Stimulated activated naive CD4-positive, alpha-beta T cell treated with Interleukin-2 at 50 U/mL for 16 hours (primary cell): Measurements from ENCODE around the gene GPC6.

Source experiments
- DNase-seq: peaks from one replicate; lab custom pipeline; 2025; lab: John Stamatoyannopoulos, UW

The GPC6 gene

DNA sequence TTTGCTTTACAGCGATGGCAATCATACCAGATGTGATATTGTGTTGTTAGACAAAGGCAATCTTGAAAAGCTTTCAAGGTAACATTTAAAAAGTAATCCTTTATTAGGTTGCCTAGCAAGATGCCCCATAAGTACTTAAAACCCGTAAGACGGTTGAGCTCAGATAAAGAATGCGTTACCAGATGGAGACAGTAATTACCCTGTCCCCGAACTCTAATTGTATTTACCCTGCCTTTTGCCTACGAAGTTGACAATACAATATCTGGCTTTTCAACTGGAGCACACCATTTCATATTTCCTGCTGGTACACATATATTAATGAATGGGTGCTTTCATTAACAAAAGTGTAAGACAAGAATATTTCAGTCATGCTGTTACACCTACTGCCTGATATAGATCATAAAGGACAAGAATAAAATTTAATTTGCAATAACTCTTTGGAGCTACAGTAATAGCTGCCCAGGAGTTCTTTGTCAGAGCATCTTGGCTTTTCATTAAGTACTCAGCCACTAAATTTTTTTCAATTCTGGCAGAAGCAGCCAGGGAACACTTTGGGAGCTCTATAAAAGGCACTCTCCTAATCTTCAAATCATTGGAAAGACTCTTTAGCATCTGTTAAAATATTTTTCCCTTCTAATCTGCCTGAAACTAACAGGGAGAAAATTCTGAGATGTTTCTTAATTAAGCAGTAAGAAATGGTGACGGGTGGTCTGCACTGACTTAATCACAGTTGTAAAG lies 1189.1 kb downstream of the GPC6 start:
- no peak for DNase-seq

DNA sequence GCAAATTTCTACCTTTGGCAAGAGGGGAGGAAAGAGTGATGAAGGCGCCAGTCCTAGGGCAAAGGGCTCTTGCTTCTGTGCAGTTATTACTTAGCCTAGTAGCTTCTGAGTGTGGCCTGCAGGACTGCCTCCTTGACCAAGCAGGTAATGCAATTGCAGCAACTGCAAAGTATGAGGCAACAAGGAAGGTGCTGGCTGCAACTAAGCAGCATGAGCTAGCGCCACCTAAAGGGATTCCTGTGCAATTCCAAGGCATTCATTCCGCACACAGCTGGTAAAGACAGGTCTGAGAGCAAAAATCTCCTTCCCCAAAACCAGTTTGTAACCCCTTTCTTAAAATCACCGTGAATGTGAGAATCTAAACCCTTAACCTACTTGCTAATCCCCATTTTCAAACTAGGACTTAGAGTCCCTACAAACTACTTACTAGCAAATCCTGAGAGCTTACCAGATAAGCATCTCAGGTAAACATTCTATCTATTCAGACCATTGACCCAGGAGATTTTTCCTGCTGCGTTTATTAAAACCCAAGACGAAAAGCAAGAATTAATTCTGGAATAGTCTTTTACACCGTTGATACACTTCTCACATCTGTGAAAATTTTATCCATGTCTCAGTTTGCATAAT lies 1190.0 kb downstream of the GPC6 start:
- DNase-seq = no peak

DNA sequence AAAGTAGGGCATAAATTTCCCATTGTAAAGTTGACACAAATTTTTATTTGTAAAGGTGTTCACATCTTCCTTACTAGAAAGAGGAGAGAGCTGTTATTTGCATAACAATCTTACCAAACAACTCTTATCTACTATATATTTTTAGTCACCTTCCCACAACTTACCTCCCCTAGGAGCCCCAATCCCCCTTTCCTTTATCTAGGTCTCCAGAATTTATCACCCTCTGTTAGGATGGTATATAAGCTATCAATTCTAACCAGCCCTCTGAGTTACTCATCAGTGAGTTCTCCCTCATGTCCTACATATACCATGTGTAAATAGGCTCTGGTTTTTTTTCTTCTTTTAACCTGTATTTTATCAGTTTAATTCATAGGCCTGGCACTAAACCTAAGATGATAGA lies 1190.7 kb downstream of the GPC6 start:
- no peak for DNase-seq

DNA sequence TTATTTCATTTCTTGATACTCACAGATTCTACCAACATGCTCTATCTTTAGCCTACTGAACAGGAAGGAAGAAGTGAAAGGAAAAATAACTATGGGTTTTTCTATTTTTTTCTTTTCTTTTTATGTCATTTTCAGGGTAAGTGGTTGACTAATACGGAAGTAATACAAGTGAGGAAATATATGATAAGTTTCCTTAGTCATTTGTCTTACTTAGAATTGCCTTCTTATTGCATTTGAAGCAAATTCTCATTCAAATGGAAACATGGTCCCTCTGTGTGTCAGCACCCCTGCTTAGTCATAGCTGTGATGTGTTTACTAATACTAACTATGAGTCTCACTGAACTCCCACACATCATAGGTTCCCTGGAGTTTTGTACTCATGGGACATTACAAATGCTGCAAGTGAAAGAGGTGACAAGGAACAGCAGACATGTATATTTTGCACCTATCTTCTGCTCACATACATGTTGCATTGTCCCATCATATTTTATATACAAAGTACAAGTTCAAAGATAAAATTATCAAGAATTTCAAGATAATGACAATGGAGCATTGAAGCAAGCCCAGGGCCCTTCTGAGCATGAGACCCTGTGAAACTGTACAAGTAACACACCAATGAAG lies 1192.8 kb downstream of the GPC6 start:
- DNase-seq = peak; percentile 22

DNA sequence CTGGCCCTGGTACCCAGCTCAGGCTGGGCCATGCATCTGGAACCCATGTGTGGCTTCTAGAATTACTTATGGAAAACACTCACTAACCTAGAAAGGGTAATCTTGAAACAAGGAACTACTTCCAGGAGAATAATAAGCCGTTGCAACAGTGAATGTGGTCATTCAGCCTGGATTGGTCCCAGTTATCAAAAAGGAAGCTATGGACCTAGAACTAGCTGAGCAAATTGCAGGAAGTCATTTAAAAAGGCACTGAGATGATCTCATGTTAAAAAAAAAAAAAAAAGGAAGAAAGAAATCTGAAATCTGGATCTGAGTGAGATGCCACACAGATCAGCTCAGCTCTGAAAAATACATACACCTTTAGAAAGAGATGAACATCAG lies 1193.3 kb downstream of the GPC6 start:
- no peak for DNase-seq

DNA sequence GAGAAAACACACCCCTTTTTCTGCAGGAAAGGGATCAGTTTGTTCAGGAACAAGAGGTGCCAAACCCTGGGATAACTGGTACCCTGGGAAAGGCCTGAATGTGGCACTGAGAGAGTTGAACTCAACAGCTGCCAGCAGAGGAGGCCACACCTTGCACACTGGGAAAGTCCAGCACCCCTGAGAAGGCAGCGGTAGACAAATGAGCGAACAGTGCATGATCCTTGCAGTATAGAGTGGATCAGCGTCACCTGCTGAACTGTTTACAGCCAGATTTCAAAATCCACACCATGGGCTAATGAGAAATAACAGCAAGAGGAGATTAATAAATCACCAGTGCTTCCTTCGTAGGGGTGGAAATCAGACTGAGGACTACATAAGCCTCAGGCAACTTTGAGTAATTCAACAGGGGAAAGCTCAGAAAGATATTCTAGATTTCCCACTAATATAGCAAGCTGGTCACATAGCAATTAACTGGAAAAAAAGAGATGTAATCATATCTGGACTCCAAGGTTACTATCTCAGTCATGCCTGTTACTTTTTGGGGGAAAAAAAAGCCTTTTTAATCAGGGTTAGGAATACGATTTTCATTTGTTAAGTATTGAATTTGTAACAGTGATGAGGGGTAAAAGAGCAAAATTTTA lies 1200.8 kb downstream of the GPC6 start:
- no peak for DNase-seq

DNA sequence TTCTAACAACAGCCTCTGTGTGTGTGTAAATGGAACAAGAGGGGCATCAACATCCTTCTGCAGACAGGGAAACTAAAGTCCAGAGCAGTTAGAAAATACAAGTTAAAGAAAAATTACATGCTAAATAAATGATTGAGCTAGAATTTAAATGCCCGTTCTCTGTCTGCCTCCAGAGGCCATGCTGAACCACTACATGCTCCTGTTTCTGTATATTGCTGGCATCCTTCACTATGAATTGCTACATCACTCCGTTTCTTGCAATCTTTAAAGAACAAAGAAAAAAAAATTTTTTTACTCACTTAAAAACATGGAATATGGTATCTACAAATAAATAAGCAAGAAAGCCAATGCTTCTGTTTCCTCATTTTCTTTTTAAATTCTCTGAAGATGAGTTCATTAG lies 1205.0 kb downstream of the GPC6 start:
- DNase-seq = no peak

DNA sequence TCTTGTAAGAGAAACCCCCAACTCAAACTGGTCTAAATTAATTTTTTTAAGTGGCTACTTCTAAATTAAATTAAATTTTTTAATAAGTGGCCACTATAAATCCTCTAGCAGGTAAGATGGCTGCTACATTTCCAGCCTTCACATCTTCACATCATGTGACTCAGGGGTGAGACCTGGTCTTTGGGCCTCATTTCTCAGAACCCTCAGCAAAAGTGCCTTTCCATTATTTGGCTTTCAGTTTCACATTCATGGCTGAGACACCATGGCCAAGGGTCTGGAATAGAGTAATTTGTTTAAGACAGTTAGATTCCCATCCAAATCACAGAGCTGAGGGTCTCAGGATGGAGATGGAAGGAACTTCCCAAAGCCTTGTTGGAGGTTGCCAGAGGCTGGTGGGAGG lies 1205.4 kb downstream of the GPC6 start:
- DNase-seq = no peak

DNA sequence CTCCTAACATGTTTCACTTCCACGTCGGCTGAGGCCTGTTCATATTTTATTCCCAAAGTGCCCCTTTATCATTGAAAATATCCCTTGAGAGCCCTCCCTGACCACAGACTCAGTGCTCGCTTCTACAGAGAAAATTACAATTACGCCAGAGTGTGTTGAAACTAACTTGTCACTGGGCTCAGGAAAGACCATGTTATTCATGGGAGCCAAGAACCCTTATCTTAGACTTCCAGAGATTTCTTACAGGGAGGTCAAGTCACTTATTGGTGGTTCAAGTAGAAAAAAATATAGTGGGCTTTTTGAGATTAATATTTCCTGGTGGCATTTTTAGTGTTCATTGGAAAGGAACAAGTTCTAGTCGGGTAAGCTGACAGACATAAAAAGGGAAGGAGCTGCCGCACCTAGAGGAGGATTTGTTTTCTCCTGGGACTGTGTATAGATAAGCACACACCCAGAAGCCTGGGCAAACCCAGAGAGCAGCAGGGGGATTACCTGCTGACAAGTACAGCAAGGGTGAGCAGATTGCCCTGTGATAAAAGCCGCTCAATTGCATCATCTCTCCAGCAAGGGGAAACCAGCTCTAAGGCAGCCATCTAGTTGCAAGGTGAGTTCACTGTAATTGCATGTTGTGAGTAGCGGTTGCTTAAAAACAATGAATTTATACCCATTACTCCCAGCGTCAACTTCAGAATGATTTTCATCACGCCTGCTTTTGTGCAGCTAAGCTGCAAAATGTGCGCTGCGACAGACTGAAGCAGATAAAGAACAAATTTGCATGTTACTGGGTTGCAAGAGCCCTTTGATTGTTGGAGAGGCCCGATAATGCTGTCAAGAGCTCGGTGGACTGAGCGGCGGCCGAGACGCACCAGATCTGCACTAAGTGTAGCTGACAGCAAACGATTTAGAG lies 1206.7 kb downstream of the GPC6 start:
- DNase-seq = no peak

DNA sequence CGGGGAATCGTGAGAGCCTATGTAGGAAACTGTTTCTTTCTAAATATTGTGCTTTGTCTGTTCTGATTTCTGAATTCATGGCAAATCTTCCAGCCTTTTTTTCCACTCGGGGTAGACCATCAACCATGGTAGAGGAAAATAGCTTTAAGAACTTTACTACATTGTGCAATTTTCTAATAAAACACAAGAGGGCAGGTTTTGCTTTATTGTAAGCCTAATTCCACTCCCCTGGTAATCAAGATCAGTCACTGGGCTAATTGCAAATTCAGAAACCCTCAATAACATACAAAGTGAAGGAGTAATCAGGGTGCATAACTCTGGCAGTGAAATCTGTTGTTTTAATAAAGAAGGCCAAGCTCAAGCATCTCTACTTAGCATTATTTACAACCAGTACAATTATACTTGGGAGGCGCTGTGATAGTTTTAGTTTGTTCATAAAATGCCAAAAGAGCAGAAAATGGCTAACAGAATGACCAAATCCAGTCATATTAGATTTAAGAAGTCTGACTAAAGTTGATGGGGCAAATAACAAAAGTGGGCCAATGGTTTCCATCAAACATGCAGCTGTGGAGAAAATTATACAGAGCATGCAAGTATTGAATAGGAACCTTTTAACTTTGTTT lies 1209.1 kb downstream of the GPC6 start:
- DNase-seq = no peak

DNA sequence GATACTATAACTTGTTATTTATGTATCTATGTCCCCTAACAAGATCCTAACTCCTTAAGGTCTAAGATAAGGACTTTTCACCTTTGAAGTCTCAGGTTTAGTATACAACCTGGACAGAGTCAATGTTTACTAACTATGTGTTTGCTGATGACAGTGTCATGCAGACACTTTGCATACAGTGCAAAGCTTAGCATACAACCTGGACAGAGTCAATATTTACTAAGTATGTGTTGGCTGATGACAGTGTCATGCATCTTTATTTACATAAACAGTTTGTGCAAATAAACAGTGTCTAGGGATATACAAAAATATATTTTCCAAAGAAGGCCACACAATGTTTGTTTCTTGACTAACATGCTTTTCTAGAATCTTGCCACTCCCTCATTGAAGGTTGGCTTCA lies 1218.2 kb downstream of the GPC6 start:
- DNase-seq = no peak

DNA sequence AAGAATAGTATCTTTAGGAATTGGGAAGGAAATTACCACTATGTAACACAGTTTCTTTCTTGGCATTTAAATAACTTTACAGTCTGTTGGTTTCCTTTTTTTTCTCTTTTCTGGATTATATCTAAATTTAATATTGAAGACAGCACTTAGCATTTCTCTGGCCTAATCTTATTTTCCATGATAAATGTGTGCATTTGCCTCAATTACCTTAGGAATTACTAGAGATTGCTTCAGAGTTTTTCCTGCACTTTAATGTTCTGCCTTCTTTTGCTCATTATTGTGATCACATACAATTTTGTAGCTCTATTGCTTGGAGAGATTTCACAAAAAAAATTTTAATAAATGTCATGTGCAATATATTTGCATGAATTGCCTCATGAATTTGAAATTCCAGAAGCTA lies 1227.7 kb downstream of the GPC6 start:
- no peak for DNase-seq

DNA sequence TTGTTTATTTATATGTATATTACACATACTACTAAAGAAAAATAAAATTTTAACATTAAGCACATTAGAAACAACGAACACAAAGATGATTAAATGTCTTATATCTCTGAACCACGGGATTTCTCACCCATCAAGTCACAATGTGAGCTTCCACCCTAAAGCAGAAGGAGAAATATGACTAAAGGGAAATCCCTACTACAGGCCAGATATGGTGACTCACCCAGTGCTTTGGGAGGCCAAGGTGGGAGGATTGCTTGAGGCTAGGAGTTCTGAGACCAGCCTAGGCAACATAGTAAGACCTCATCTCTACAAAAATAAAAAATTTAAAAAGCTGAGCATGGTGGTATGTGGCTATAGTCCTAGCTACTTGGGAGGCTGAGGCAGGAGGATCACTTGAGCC lies 1228.3 kb downstream of the GPC6 start:
- no peak for DNase-seq

DNA sequence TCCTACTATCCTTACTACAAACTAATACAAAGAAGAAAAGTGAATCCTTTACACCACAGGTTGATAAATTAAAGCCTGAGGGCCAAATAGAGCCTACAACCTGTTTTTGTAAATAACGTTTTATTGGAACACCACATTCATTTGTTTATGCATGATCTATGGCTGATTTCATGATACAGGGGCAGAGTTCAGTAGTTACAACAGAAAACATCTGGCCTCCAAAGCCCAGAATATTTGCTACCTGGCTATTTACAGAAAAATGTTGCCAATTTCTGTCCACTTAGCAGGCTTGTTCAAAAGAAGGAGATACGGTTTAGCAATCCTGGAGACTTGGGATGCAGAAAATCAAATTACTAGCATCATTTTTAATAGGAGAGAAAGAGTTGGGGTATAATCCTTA lies 1228.8 kb downstream of the GPC6 start:
- DNase-seq = no peak
